ENCODE measurements around the gene GLB1L2.

GLB1L2 gene

GRCh38 chr11:134423106-134423505, 91.3 kb downstream of the GLB1L2 start:
- H3K36me3 ChIP-seq (ENCODE audit: control insufficient read depth, insufficient read depth, low read length): no peaks in the 10 kb centered on the region
- H3K27ac ChIP-seq (ENCODE audit: low read depth, low read length): no peak overlapping the region
- H3K4me3 ChIP-seq (ENCODE audit: low read depth, low read length): no peak overlapping the region
- no peaks in the 10 kb centered on the region for H3K9me3 ChIP-seq (ENCODE audit: control insufficient read depth, insufficient read depth, low read length)
- no peak overlapping the region for H3K9ac ChIP-seq (ENCODE audit: low read depth, low read length)
- H3K4me1 ChIP-seq (ENCODE audit: control insufficient read depth, insufficient read depth, low read length): peaks cover 12% of the 10 kb centered on the region
- H3K27me3 ChIP-seq (ENCODE audit: control insufficient read depth, insufficient read depth, low read length): no peaks in the 10 kb centered on the region

- H3K27me3 ChIP-seq (ENCODE audit: control insufficient read depth, insufficient read depth, low read length): no peaks in the 10 kb centered on the region
- H3K27ac ChIP-seq (ENCODE audit: low read depth, low read length): no peak overlapping the region
- H3K36me3 ChIP-seq (ENCODE audit: control insufficient read depth, insufficient read depth, low read length): no peaks in the 10 kb centered on the region
- H3K4me1 ChIP-seq (ENCODE audit: control insufficient read depth, insufficient read depth, low read length): peaks cover 12% of the 10 kb centered on the region
- H3K4me3 ChIP-seq (ENCODE audit: low read depth, low read length): no peak overlapping the region
- no peaks in the 10 kb centered on the region for H3K9me3 ChIP-seq (ENCODE audit: control insufficient read depth, insufficient read depth, low read length)
- no peak overlapping the region for H3K9ac ChIP-seq (ENCODE audit: low read depth, low read length)
Measured at GRCh38 chr11:134425413-134425812, 93.6 kb downstream of the GLB1L2 start.

All from HUES48 (cell line).